ENCODE results near the gene ZNF423.

ZNF423 gene

GRCh38 chr16:49781401-49781800 lies 74.5 kb downstream of the ZNF423 start:
- no peak for DNase-seq (ENCODE audit: low read depth)

- DNase-seq (ENCODE audit: low read depth): no peak
These were observed 75.5 kb downstream of the ZNF423 start for GRCh38 chr16:49780433-49780832.

- no peak for DNase-seq (ENCODE audit: low read depth)
These were observed 75.9 kb downstream of the ZNF423 start for GRCh38 chr16:49779979-49780378.

- DNase-seq (ENCODE audit: low read depth): no peak
These were observed 77.5 kb downstream of the ZNF423 start for GRCh38 chr16:49778202-49778930.

GRCh38 chr16:49776734-49777133 lies 79.2 kb downstream of the ZNF423 start:
- DNase-seq (ENCODE audit: low read depth): no peak

- DNase-seq (ENCODE audit: low read depth): no peak
These were observed 79.8 kb downstream of the ZNF423 start for GRCh38 chr16:49776085-49776595.

- no peak for DNase-seq (ENCODE audit: low read depth)
These were observed 80.3 kb downstream of the ZNF423 start for GRCh38 chr16:49775581-49775980.

GRCh38 chr16:49775018-49775417 lies 80.9 kb downstream of the ZNF423 start:
- no peak for DNase-seq (ENCODE audit: low read depth)

- DNase-seq (ENCODE audit: low read depth): no peak
These were observed 82.1 kb downstream of the ZNF423 start for GRCh38 chr16:49773534-49774475.

GRCh38 chr16:49767998-49768397 lies 87.9 kb downstream of the ZNF423 start:
- DNase-seq (ENCODE audit: low read depth): no peak

GRCh38 chr16:49767414-49767813 lies 88.5 kb downstream of the ZNF423 start:
- DNase-seq (ENCODE audit: low read depth): no peak

- DNase-seq (ENCODE audit: low read depth): no peak
These were observed 89.7 kb downstream of the ZNF423 start for GRCh38 chr16:49766225-49766624.

GRCh38 chr16:49763826-49764225 lies 92.1 kb downstream of the ZNF423 start:
- DNase-seq (ENCODE audit: low read depth): no peak

- DNase-seq (ENCODE audit: low read depth): no peak
These were observed 95.1 kb downstream of the ZNF423 start for GRCh38 chr16:49760815-49761214.

- no peak for DNase-seq (ENCODE audit: low read depth)
These were observed 98.3 kb downstream of the ZNF423 start for GRCh38 chr16:49757559-49758069.

GRCh38 chr16:49756775-49757558 lies 98.9 kb downstream of the ZNF423 start:
- no peak for DNase-seq (ENCODE audit: low read depth)

- no peak for DNase-seq (ENCODE audit: low read depth)
These were observed 100.0 kb downstream of the ZNF423 start for GRCh38 chr16:49755716-49756505.

GRCh38 chr16:49755313-49755620 lies 100.6 kb downstream of the ZNF423 start:
- no peak for DNase-seq (ENCODE audit: low read depth)

- no peak for DNase-seq (ENCODE audit: low read depth)
These were observed 101.2 kb downstream of the ZNF423 start for GRCh38 chr16:49754495-49755312.

GRCh38 chr16:49750341-49751000 lies 105.4 kb downstream of the ZNF423 start:
- no peak for DNase-seq (ENCODE audit: low read depth)
